AG04449 (cell line): Measurements from ENCODE around the gene FKRP.
"Not testable (repeated sequence)": the region's sequence is repeated elsewhere in the genome, so short reads cannot be mapped to it uniquely, and the experiment has no call there.

Source experiments
- CTCF ChIA-PET: fragments of 350-600 bp; formaldehyde crosslinking; extraction: SDS; loops from one replicate; lab custom pipeline; 2021; ENCODE audit warnings: antibody characterized with exemption; lab: Yijun Ruan, JAX
- POLR2A ChIA-PET: fragments of 400-600, 350-600 bp; formaldehyde crosslinking; extraction: SDS; loops from one replicate; lab custom pipeline; 2020; ENCODE audit warnings: antibody characterized with exemption, inconsistent platforms; lab: Yijun Ruan, JAX
- DNase-seq: peaks from one replicate; pipeline ENCODE4 v3.0.0-alpha.2; 2010; ENCODE audit warnings: low read depth, low spot score
- H3K4me3 ChIP-seq: 2 replicates; pipeline ENCODE4 v1.5.1; 2011; ENCODE audit warnings: low read depth, mild to moderate bottlenecking, control low read depth, low read length
- TF ChIP-seq, protein P1 (sequence below): IDR thresholded peaks from one replicate; pipeline ENCODE4 v1.5.1; 2011; ENCODE audit warnings: mild to moderate bottlenecking, moderate library complexity, low read length, control low read depth, inconsistent platforms; ENCODE audit not compliant: insufficient read depth; ENCODE audit errors: missing control alignments

FKRP gene

DNA sequence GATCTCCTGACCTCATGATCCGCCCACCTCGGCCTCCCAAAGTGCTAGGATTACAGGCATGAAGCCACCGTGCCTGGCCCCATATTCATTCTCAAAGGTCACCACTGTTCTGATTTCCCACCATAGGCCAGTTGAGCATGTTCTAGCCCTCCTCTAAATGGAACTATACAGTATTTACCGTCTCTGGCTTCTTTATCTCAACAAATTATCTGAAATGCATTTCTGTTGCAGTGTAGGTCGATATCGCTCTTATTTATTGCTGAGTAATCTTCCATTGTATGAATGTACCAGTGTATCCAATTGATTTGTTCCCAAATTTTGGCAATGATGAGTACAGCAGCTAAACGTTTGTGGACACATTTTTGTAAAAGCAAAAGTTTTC lies 27.2 kb downstream of the FKRP start:
- no peak for DNase-seq
- ChIA-PET CTCF (interaction anchor here (1.3 to 2.0 kb wide), 3 partner anchors 8 to 218 kb away, joined by 3 to 11 read pairs (median 4); no protein-coding TSS in a partner anchor), POLR2A (interaction anchor here (1.1 to 1.8 kb wide), 3 partner anchors 7 to 68 kb away, joined by 3 to 8 read pairs (median 4); partner anchors contain the start of gene SLC1A5)
- no peak overlapping the region for H3K4me3 ChIP-seq
- TF ChIP-seq, protein P1, sequence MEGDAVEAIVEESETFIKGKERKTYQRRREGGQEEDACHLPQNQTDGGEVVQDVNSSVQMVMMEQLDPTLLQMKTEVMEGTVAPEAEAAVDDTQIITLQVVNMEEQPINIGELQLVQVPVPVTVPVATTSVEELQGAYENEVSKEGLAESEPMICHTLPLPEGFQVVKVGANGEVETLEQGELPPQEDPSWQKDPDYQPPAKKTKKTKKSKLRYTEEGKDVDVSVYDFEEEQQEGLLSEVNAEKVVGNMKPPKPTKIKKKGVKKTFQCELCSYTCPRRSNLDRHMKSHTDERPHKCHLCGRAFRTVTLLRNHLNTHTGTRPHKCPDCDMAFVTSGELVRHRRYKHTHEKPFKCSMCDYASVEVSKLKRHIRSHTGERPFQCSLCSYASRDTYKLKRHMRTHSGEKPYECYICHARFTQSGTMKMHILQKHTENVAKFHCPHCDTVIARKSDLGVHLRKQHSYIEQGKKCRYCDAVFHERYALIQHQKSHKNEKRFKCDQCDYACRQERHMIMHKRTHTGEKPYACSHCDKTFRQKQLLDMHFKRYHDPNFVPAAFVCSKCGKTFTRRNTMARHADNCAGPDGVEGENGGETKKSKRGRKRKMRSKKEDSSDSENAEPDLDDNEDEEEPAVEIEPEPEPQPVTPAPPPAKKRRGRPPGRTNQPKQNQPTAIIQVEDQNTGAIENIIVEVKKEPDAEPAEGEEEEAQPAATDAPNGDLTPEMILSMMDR = no peak

DNA sequence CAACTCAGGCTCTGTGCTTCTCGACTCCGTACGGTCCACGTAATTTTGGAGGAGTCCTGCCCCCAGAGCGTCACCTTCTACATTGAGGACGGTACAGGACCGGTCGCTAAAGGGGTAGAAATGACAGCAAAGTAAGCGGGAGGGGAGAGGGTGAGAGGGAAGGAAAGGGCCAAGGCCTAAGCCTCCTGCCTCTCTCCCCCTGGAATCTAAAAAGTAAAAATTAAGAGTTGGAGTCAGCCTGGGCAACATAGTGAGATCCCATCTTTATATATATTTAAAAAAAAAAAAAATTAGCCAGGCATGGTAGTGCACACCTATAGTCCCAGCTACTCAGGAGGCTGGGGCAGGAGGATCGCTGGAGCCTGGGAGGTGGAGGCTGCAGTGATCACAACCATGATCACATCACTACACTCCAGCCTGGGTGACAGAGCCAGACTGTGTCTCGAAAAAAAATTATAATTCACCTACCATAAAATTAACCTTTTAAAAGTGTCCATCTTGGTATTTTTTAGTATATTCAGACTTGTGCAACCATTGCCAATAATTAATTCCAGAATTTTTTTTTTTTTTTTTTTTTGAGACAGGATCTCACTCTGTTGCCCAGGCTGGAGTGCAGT lies 29.9 kb downstream of the FKRP start:
- POLR2A ChIA-PET = no interaction called here
- CTCF ChIA-PET = interaction anchor here (0.6 to 1.0 kb wide), 2 partner anchors 17 to 604 kb away, joined by 3 to 5 read pairs; no protein-coding TSS in a partner anchor

DNA sequence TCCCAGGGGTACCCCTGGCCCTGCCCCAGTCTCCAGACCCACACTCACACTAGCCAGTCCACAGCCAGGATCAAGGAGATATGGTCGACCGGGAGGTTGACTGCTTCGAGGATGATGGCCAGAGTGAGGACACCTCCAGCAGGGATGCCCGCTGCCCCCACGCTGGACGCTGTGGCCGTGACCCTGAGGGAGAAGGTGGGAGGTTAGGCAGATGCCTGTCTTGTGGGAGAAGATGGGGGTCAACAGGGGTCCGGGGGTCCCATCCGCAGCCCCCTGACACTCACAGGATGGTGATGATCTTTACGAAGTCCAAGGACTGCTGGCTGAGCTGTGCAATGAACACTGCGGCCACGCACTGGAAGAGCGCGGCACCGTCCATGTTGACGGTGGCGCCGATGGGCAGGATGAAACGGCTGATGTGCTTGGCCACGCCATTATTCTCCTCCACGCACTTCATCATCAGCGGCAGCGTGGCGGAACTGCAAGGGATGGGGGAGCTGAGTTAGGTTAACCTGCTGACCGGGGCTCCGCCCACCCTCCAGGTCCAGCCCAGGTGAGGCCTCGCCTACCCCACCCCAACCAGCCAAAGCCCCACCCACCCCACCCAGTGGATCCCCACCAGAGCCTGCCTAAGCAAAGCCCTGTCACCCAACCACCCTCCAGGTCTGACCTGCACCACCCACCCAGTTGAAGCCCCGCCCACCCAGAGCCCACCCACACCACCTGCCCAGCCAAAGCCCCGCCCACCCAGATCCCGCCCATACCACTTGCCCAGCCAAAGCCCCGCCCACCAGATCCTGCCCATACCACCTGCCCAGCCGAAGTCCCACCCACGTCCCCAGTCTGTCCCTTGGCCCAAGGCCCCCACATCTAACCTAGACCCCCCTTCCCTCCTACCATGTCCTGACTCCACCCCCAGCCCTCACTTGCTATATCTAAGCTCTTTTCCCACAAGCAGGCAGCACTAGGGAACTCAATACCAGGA lies 31.4 kb downstream of the FKRP start:
- TF ChIP-seq, protein P1 = no peak
- POLR2A ChIA-PET = no interaction called here
- CTCF ChIA-PET = interaction anchor here (1.0 to 1.9 kb wide), 5 partner anchors 10 to 64 kb away, joined by 3 to 11 read pairs (median 5); no protein-coding TSS in a partner anchor
- no peak for DNase-seq
- H3K4me3 ChIP-seq = no peak overlapping the region

More for the DNA sequence above, 29.9 kb downstream of the FKRP start:
- TF ChIP-seq, protein P1 = no peak
- no peak overlapping the region for H3K4me3 ChIP-seq
- no peak for DNase-seq

DNA sequence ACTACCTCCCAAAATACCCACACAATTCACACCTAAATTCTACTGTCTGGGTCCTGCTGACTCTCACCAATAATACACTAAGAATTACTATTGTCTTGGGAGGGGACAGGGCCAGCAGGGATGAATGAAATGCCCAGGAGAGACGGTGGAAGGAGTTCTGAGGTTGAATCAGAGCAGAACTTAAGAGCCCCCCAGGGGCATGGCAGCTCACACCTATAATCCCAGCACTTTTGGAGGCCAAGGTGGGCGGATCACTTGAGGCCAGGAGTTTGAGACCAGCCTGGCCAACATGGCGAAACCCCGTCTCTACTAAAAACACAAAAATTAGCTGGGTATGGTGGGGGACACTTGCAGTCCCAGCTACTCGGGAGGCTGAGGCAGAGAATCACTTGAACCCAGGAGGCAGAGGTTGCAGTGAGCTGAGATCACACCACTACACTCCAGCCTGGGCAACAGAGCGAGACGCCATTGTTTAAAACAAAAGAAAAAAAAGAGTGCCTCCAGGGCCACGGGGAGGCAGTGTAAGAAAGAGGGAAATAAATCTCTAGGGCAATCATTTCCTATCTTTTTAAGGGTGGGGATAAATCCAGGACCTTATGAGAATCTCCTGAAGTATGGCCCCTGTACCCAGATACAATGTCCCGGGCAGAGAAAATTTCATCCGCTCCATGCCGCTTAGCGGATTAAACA lies 32.2 kb downstream of the FKRP start:
- DNase-seq, H3K4me3 ChIP-seq, POLR2A ChIA-PET: not testable (repeated sequence)
- CTCF ChIA-PET = interaction anchor here (1.0 to 3.3 kb wide), 5 partner anchors 11 to 63 kb away, joined by 3 to 17 read pairs (median 7); no protein-coding TSS in a partner anchor

DNA sequence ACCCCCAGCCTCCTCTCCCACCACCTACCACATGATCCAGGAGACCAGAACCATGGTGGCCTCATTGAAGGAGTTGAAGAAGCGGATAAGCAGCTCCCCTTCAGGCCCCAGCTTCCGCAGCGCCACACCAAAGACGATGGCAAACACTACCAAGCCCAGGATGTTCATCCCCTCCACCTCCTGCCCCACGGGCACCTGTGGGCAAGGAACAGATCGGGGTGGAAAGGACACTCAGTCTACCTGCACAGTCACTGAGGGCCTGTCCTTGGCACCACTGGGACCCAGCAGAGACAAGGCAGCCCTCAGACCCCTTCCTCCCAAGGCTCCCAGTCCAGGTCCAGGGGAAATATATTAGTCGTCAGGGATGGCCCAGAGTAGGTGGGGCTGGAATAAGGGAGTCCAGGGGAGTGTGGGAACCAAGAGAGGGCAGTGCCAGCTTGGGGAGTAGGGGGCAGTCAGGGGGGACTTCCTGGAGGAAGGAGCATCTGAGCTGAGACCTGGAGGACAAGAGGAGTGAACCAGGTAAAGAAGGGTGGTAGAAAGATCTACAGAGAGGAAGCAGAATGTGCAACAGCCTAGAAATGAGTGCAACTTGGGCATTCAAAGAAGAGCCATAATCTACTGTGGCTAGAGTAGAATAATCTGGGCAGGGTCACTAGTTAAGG lies 36.6 kb downstream of the FKRP start:
- DNase-seq = no peak
- H3K4me3 ChIP-seq = no peak overlapping the region
- POLR2A ChIA-PET = interaction anchor here (0.7 kb wide), 1 partner anchor 356 kb away, joined by 3 read pairs; no protein-coding TSS in a partner anchor
- CTCF ChIA-PET = interaction anchor here (0.9 to 3.7 kb wide), 3 partner anchors 24 to 58 kb away, joined by 3 to 20 read pairs (median 3); no protein-coding TSS in a partner anchor
- TF ChIP-seq, protein P1 = no peak

DNA sequence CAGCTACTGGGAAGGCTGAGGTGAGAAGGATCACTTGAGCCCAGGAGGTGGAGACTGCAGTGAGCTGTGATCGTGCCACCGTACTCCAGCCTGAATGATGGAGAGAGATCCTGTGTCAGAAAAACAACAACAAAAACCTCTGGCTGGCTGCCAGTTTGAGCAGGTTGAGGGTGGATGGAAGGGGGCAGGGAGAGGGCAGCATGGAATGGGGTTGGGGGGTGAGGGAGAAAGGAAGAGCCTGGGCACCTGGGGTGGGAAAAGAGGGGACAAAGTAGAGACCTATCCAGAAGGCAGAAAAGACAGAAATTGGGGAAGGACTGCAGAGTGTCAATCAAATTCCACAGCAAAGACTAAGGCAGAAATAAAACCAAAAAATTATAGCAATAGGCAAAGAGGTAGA lies 37.8 kb downstream of the FKRP start:
- H3K4me3 ChIP-seq = peak overlapping the region; percentile 95
- POLR2A ChIA-PET = no interaction called here
- TF ChIP-seq, protein P1 = no peak
- CTCF ChIA-PET = interaction anchor here (1.4 to 3.7 kb wide), 4 partner anchors 17 to 57 kb away, joined by 3 to 20 read pairs (median 12); no protein-coding TSS in a partner anchor
- DNase-seq = no peak
